Nephron (organoid): Measurements from ENCODE around the gene ATXN7L1.

Source experiments
- H3K27ac Mint-ChIP-seq, 3 experiments: 2 replicates each; pipeline ENCODE4 v1.8.0; 2020; ENCODE audit warnings: mixed read lengths in 3 of 3, mild to moderate bottlenecking in 2 of 3, moderate library complexity in 1 of 3
- H3K27me3 Mint-ChIP-seq: 2 replicates; pipeline ENCODE4 v1.8.0; 2021; ENCODE audit warnings: low read depth, mild to moderate bottlenecking, moderate library complexity, mixed read lengths
- H3K36me3 Mint-ChIP-seq: 2 replicates; pipeline ENCODE4 v1.8.0; 2020; ENCODE audit warnings: low read depth, mixed read lengths
- H3K4me1 Mint-ChIP-seq: 2 replicates; pipeline ENCODE4 v1.8.0; 2020; ENCODE audit warnings: mixed read lengths
- H3K4me3 Mint-ChIP-seq, 3 experiments: 2 replicates each; pipeline ENCODE4 v1.8.0; 2020; ENCODE audit warnings: mild to moderate bottlenecking in 3 of 3, mixed read lengths in 3 of 3, moderate library complexity in 2 of 3
- H3K9me3 Mint-ChIP-seq: 2 replicates; pipeline ENCODE4 v1.8.0; 2020; ENCODE audit warnings: mixed read lengths
- TF ChIP-seq, protein P1 (sequence below), 3 experiments: fragments of 200-600 bp; sonication (generic); IDR thresholded peaks; one replicate each; pipeline ENCODE4 v1.5.0; 2021; ENCODE audit warnings: antibody characterized with exemption in 3 of 3; ENCODE audit not compliant: unreplicated experiment in 3 of 3

The ATXN7L1 gene

DNA sequence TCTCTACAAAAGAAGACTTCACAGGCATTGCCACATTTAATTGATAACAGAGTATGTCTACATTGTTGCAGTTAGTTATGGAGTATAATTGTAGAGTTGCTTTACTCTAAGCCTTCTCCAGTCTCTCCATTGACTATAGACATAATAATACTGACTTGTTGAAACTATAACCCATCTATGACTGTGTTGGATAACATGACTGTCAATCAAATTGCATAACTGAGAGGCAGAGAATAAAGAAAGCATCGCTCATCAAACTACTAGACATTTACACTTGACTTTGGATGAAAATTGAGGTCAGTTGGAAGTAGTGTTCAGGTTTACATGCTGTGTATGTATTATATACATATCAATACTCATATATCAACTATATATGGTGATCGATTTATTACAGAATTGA, 3.4 kb upstream of the ATXN7L1 start:
- no peak overlapping the region for H3K27ac Mint-ChIP-seq
- TF ChIP-seq, protein P1, sequence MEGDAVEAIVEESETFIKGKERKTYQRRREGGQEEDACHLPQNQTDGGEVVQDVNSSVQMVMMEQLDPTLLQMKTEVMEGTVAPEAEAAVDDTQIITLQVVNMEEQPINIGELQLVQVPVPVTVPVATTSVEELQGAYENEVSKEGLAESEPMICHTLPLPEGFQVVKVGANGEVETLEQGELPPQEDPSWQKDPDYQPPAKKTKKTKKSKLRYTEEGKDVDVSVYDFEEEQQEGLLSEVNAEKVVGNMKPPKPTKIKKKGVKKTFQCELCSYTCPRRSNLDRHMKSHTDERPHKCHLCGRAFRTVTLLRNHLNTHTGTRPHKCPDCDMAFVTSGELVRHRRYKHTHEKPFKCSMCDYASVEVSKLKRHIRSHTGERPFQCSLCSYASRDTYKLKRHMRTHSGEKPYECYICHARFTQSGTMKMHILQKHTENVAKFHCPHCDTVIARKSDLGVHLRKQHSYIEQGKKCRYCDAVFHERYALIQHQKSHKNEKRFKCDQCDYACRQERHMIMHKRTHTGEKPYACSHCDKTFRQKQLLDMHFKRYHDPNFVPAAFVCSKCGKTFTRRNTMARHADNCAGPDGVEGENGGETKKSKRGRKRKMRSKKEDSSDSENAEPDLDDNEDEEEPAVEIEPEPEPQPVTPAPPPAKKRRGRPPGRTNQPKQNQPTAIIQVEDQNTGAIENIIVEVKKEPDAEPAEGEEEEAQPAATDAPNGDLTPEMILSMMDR (IDR thresholded peaks at IDR 0.05; ENCODE audit: unreplicated experiment in 3 of 3), result no peak
- peaks cover 33% of the 10 kb centered on the region for H3K27me3 Mint-ChIP-seq
- peaks cover 26% of the 10 kb centered on the region for H3K4me1 Mint-ChIP-seq
- H3K36me3 Mint-ChIP-seq, result peaks cover 12% of the 10 kb centered on the region
- peaks cover 5% of the 10 kb centered on the region for H3K9me3 Mint-ChIP-seq
- H3K4me3 Mint-ChIP-seq, result no peak overlapping the region

DNA sequence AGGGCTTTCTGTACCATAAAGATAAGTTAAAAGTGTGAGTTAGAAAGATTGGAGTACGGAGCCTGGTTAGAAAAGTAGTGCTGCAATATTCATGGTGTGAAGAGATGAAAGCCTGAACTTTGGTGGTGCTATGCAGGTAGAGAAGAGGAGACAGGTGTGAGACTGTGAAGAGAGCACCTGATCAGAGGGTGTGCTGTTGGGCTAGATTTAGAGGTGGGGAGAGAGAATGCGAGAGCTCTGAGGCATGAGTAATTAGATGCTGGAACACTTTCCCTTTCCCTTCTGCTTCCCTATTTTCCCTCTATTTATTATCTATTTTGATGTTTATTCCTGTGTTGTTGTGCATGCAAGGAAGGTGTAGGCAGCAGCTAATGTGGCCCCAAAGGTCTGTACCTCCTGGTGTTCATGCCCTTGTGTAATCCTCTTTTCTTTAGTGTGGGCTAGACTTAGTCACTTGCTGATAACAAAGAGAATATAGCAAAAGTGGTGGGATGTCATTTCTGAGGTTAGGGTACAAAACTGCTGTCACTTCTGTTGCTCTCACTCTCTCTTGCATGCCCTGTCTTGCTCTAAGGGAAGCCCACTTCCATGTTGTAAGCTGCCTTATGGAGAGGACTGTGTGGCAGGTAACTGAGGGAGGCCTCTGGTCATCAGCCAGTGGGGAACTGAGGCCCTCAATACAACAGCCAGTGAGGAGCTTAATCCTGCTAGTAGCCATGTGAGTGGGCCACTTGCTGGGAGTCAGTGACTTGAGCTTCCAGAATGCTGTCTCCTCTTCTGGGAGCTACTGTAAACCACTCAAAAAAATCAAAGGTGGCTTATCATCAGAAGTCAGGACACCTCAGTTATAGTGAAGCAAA, 2.6 kb upstream of the ATXN7L1 start:
- Mint-ChIP-seq H3K4me1 (peaks cover 26% of the 10 kb centered on the region), H3K27me3 (peaks cover 33% of the 10 kb centered on the region), H3K9me3 (peaks cover 4% of the 10 kb centered on the region), H3K27ac (no peak overlapping the region), H3K36me3 (peaks cover 16% of the 10 kb centered on the region), H3K4me3 (peak overlapping the region; percentile 87 to 91 (median 90))
- TF ChIP-seq, protein P1 (IDR thresholded peaks at IDR 0.05; ENCODE audit: unreplicated experiment in 3 of 3), result no peak

DNA sequence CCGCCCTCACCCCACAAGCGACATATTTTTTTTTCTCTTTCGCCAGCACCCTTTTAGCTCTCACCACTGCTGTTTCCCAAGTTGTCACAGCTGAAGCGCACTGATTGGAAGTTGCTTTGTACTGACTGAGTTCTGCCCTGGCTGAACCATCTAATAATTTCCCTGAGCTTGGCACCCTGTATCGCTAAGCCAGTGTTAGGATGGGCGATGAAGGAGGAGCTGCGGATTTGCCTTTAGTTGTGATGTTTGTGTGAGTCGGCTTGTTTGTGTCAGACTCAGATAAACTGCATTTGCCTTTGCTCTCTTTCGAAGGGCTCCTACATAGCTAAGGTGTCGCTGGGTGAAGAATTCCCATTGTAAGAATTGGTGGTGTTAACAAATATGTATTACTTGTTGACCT, 1.3 kb upstream of the ATXN7L1 start:
- Mint-ChIP-seq H3K4me1 (peaks cover 26% of the 10 kb centered on the region), H3K4me3 (peak overlapping the region; percentile 87 to 91 (median 90)), H3K27ac (peak overlapping the region; percentile 8 to 67 (median 41)), H3K9me3 (no peaks in the 10 kb centered on the region), H3K36me3 (peaks cover 15% of the 10 kb centered on the region), H3K27me3 (peaks cover 33% of the 10 kb centered on the region)
- TF ChIP-seq, protein P1 (IDR thresholded peaks at IDR 0.05; ENCODE audit: unreplicated experiment in 3 of 3), result no peak

DNA sequence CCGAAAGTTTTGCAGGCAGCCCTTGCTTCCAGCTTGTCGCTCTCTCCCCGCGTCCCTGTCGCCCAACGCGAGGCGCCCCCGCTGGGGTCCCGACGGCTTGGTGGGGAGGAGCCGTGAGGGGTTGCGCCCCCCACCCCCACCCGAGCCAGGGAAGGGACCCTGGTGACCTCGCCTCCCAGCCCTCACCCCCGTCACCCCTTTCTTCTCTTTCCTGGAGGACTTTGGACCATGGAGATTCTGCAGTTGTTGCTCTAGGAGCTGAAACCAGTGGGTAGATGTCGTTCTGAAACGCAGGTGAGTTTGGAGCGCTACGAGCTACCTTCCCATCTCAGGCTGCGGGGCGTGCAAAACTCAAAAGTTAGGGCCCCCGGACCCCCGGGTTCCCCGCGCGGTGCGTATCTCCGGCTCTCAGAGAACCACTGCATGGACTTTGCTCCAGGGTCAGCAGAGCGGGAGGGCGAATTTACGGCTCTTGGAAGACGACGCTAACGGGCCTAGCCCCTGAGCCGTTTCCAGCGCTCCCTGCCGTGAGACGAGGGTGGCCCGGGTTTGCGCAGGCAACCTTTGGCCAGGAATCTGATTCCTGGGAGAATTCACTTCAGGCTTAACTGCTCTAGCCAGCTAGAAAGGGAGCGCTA, 684 bp upstream of the ATXN7L1 start:
- Mint-ChIP-seq H3K4me1 (peaks cover 26% of the 10 kb centered on the region), H3K4me3 (peak overlapping the region; percentile 87 to 91 (median 90)), H3K27ac (peak overlapping the region; percentile 8 to 67 (median 41)), H3K9me3 (no peaks in the 10 kb centered on the region), H3K27me3 (peaks cover 33% of the 10 kb centered on the region), H3K36me3 (peaks cover 21% of the 10 kb centered on the region)
- TF ChIP-seq, protein P1 (IDR thresholded peaks at IDR 0.05; ENCODE audit: unreplicated experiment in 3 of 3), result peak in 1 of 3 experiments; percentile 6

DNA sequence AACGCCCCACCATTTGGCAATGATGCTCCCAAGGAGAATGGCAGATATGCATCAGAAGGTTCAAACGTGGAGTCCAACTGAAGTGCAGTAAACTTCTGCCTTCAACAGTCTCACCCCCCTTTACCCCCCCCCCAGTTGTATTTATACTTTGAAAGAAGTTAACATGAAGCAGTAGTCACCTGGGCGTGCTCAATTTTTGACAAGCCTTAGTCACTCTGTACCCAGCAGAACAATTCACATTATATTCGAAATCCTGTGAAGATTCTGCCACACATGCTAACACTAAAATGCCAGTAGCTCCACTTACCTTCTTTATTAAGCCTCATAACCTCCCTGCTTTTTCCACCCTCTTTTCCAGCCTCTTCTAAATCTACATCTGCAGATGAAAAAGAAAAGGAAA, 894 bp downstream of the ATXN7L1 start:
- peaks cover 24% of the 10 kb centered on the region for H3K36me3 Mint-ChIP-seq
- TF ChIP-seq, protein P1 (IDR thresholded peaks at IDR 0.05; ENCODE audit: unreplicated experiment in 3 of 3), result no peak
- peak overlapping the region; percentile 99 for H3K4me3 Mint-ChIP-seq
- peak overlapping the region; percentile 97 to 99 (median 99) for H3K27ac Mint-ChIP-seq
- no peaks in the 10 kb centered on the region for H3K9me3 Mint-ChIP-seq
- H3K27me3 Mint-ChIP-seq, result peaks cover 22% of the 10 kb centered on the region
- peaks cover 26% of the 10 kb centered on the region for H3K4me1 Mint-ChIP-seq
